ENCODE measurements around the gene CD248. TPM values are rescaled to one million over a fixed set of nuclear protein-coding genes. Genes with fewer than 3 reads are reported as not detected.

The CD248 gene
- total RNA-seq, 1 donor from 2014 or later, result 58.8 TPM

GRCh38 chr11:66318600-66318970, 1.7 kb upstream of the CD248 start:
- H2AFZ ChIP-seq (ENCODE audit: low read depth, low read length), result peak overlapping the region; percentile 28
- Mint-ChIP-seq H3K4me1 (ENCODE audit: low read depth, unreplicated experiment) (peaks cover 34% of the 10 kb centered on the region), H3K27ac (ENCODE audit: unreplicated experiment) (no peak overlapping the region)

GRCh38 chr11:66317723-66318599, 1.1 kb upstream of the CD248 start:
- no peak for DNase-seq (ENCODE audit: low read depth)
- peaks cover 2% of the 10 kb centered on the region for H3K27me3 Mint-ChIP-seq (ENCODE audit: low read depth, unreplicated experiment)
- Histone ChIP-seq H3K4me2 (ENCODE audit: low read length) (peak overlapping the region; percentile 81), H3K36me3 (ENCODE audit: insufficient read depth, low read length) (no peaks in the 10 kb centered on the region), H3K27me3 (ENCODE audit: insufficient read depth, low read length) (no peaks in the 10 kb centered on the region), H4K20me1 (ENCODE audit: insufficient read depth, low read length) (peaks cover 15% of the 10 kb centered on the region), H3K9me3 (ENCODE audit: insufficient read depth, low read depth, low read length) (no peaks in the 10 kb centered on the region), H3K27ac (ENCODE audit: low read depth, low read length) (peak overlapping the region; percentile 84), H3K79me2 (ENCODE audit: insufficient read depth, low read length) (peaks cover 32% of the 10 kb centered on the region), H3K4me3 (ENCODE audit: insufficient read depth, low read depth, low read length) (no peak overlapping the region), H3K4me1 (ENCODE audit: insufficient read depth, low read length) (peaks cover 44% of the 10 kb centered on the region), H2AFZ (ENCODE audit: low read depth, low read length) (peak overlapping the region; percentile 64), H3K9ac (ENCODE audit: low read length) (peak overlapping the region; percentile 80)
- no peak for FAIRE-seq
- H3K36me3 Mint-ChIP-seq (ENCODE audit: low read depth, unreplicated experiment), result peaks cover 8% of the 10 kb centered on the region
- no peak overlapping the region for H3K4me3 Mint-ChIP-seq (ENCODE audit: unreplicated experiment)
- no peak for TF ChIP-seq EZH2 (IDR thresholded peaks at IDR 0.05; ENCODE audit: insufficient read depth, low read length)
- TF ChIP-seq, protein P1, sequence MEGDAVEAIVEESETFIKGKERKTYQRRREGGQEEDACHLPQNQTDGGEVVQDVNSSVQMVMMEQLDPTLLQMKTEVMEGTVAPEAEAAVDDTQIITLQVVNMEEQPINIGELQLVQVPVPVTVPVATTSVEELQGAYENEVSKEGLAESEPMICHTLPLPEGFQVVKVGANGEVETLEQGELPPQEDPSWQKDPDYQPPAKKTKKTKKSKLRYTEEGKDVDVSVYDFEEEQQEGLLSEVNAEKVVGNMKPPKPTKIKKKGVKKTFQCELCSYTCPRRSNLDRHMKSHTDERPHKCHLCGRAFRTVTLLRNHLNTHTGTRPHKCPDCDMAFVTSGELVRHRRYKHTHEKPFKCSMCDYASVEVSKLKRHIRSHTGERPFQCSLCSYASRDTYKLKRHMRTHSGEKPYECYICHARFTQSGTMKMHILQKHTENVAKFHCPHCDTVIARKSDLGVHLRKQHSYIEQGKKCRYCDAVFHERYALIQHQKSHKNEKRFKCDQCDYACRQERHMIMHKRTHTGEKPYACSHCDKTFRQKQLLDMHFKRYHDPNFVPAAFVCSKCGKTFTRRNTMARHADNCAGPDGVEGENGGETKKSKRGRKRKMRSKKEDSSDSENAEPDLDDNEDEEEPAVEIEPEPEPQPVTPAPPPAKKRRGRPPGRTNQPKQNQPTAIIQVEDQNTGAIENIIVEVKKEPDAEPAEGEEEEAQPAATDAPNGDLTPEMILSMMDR (IDR thresholded peaks at IDR 0.05; ENCODE audit: insufficient read depth, low read depth, low read length), result no peak
- peaks cover 16% of the 10 kb centered on the region for H3K9me3 Mint-ChIP-seq (ENCODE audit: unreplicated experiment)
- peaks cover 32% of the 10 kb centered on the region for H3K4me1 Mint-ChIP-seq (ENCODE audit: low read depth, unreplicated experiment)
- H3K27ac Mint-ChIP-seq (ENCODE audit: unreplicated experiment), result peak overlapping the region; percentile 88

More at GRCh38 chr11:66318600-66318970, 1.7 kb upstream of the CD248 start:
- Histone ChIP-seq H3K79me2 (ENCODE audit: insufficient read depth, low read length) (peaks cover 32% of the 10 kb centered on the region), H3K9me3 (ENCODE audit: insufficient read depth, low read depth, low read length) (no peaks in the 10 kb centered on the region), H3K4me3 (ENCODE audit: insufficient read depth, low read depth, low read length) (no peak overlapping the region), H3K9ac (ENCODE audit: low read length) (no peak overlapping the region), H3K4me2 (ENCODE audit: low read length) (no peak overlapping the region), H3K36me3 (ENCODE audit: insufficient read depth, low read length) (no peaks in the 10 kb centered on the region), H3K27me3 (ENCODE audit: insufficient read depth, low read length) (no peaks in the 10 kb centered on the region), H4K20me1 (ENCODE audit: insufficient read depth, low read length) (peaks cover 15% of the 10 kb centered on the region), H3K27ac (ENCODE audit: low read depth, low read length) (peak overlapping the region; percentile 84), H3K4me1 (ENCODE audit: insufficient read depth, low read length) (peaks cover 38% of the 10 kb centered on the region)
- Mint-ChIP-seq H3K4me3 (ENCODE audit: unreplicated experiment) (peak overlapping the region; percentile 42), H3K27me3 (ENCODE audit: low read depth, unreplicated experiment) (peaks cover 2% of the 10 kb centered on the region), H3K9me3 (ENCODE audit: unreplicated experiment) (peaks cover 16% of the 10 kb centered on the region), H3K36me3 (ENCODE audit: low read depth, unreplicated experiment) (peaks cover 8% of the 10 kb centered on the region)
- no peak for DNase-seq (ENCODE audit: low read depth)
- no peak for FAIRE-seq
- TF ChIP-seq EZH2 (IDR thresholded peaks at IDR 0.05; ENCODE audit: insufficient read depth, low read length), result no peak
- TF ChIP-seq, protein P1 (IDR thresholded peaks at IDR 0.05; ENCODE audit: insufficient read depth, low read depth, low read length), result no peak

DNA sequence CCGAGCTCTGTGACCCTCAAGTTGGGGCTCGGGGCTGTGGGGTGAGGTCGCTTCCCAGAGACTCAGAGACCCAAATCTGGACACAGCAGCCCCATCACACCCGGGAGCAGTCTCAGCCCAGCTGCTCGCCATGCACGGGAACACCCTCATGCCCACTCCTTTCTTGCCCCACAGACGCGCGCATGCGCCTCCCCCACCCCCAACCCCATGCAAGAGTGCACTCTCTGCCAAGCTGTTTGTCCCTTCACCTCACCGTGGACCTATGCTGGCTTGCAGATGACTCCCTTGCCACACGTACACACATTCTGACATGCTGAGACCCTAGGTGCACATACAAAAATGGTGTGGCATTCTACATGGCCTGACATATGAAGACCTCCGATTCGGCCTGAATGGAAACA, 478 bp upstream of the CD248 start:
- H3K4me3 ChIP-seq (ENCODE audit: insufficient read depth, low read depth, low read length), result no peak overlapping the region
- TF ChIP-seq, protein P1 (IDR thresholded peaks at IDR 0.05; ENCODE audit: insufficient read depth, low read depth, low read length), result no peak
- no peak for TF ChIP-seq EZH2 (IDR thresholded peaks at IDR 0.05; ENCODE audit: insufficient read depth, low read length)
- peak overlapping the region; percentile 81 for H3K4me2 ChIP-seq (ENCODE audit: low read length)
- Mint-ChIP-seq H3K4me3 (ENCODE audit: unreplicated experiment) (peak overlapping the region; percentile 64), H3K4me1 (ENCODE audit: low read depth, unreplicated experiment) (peaks cover 32% of the 10 kb centered on the region), H3K36me3 (ENCODE audit: low read depth, unreplicated experiment) (peaks cover 8% of the 10 kb centered on the region), H3K9me3 (ENCODE audit: unreplicated experiment) (peaks cover 16% of the 10 kb centered on the region), H3K27me3 (ENCODE audit: low read depth, unreplicated experiment) (peaks cover 2% of the 10 kb centered on the region), H3K27ac (ENCODE audit: unreplicated experiment) (peak overlapping the region; percentile 88)
- H4K20me1 ChIP-seq (ENCODE audit: insufficient read depth, low read length), result peaks cover 15% of the 10 kb centered on the region
- H3K9me3 ChIP-seq (ENCODE audit: insufficient read depth, low read depth, low read length), result no peaks in the 10 kb centered on the region
- peaks cover 32% of the 10 kb centered on the region for H3K79me2 ChIP-seq (ENCODE audit: insufficient read depth, low read length)
- H3K9ac ChIP-seq (ENCODE audit: low read length), result peak overlapping the region; percentile 80
- FAIRE-seq (no peak), DNase-seq (ENCODE audit: low read depth) (no peak)
- no peaks in the 10 kb centered on the region for H3K27me3 ChIP-seq (ENCODE audit: insufficient read depth, low read length)
- H3K4me1 ChIP-seq (ENCODE audit: insufficient read depth, low read length), result peaks cover 46% of the 10 kb centered on the region
- no peaks in the 10 kb centered on the region for H3K36me3 ChIP-seq (ENCODE audit: insufficient read depth, low read length)
- peak overlapping the region; percentile 64 for H2AFZ ChIP-seq (ENCODE audit: low read depth, low read length)
- peak overlapping the region; percentile 84 for H3K27ac ChIP-seq (ENCODE audit: low read depth, low read length)

Data from astrocyte (in vitro differentiated cells and primary cell).